Panc1 (cell line): ENCODE measurements around the gene NCOA3. TPM values are rescaled to one million over a fixed set of nuclear protein-coding genes. Genes with fewer than 3 reads are reported as not detected.

Experiments
- ATAC-seq: fragments of 200-7000 bp; cut with Tn5 transposase; 2 replicates; pipeline ENCODE4 v1.9.1; 2020; ENCODE audit warnings: mild to moderate bottlenecking, moderate library complexity
- BruUV-seq: library from RNA; stranded (reverse); fragments of 400-500 nt; replicated peaks from 2 replicates; lab custom pipeline; 2021; lab: Mats Ljungman, UMichigan
- CTCF ChIA-PET: fragments of 300-600 bp; sonication (Branson Sonifier 250); formaldehyde crosslinking; loops from one replicate; lab custom pipeline; 2022; ENCODE audit warnings: antibody characterized with exemption; lab: Charles Lee
- POLR2A ChIA-PET: fragments of 300-600 bp; sonication (Branson Sonifier 250); formaldehyde crosslinking; loops from one replicate; lab custom pipeline; 2022; ENCODE audit warnings: antibody characterized with exemption; lab: Charles Lee
- DNase-seq: peaks from one replicate; pipeline ENCODE4 v3.0.0-alpha.2; 2010; ENCODE audit warnings: low read depth, low spot score
- H3K27ac ChIP-seq: 2 replicates; pipeline ENCODE4 v1.5.1; 2011; ENCODE audit warnings: mild to moderate bottlenecking, low read length, inconsistent platforms
- H3K27me3 ChIP-seq: fragments of 200-500 bp; sonication (Bioruptor generic); 2 replicates; pipeline ENCODE4 v1.6.0; 2014; ENCODE audit warnings: low read length, inconsistent platforms; ENCODE audit not compliant: control insufficient read depth, insufficient read depth
- H3K36me3 ChIP-seq: fragments of 200-500 bp; sonication (Bioruptor generic); 2 replicates; pipeline ENCODE4 v1.5.1; 2014; ENCODE audit warnings: inconsistent platforms, mild to moderate bottlenecking, low read length, moderate library complexity; ENCODE audit not compliant: control insufficient read depth, insufficient read depth
- H3K4me1 ChIP-seq: 2 replicates; pipeline ENCODE4 v1.5.1; 2011; ENCODE audit warnings: inconsistent platforms, mild to moderate bottlenecking, low read length, moderate library complexity; ENCODE audit not compliant: control insufficient read depth, insufficient read depth
- H3K4me3 ChIP-seq, 2 experiments: 2 replicates each; pipeline ENCODE4 v1.5.1; 2011 to 2012; ENCODE audit warnings: low read depth in 2 of 2, low read length in 2 of 2, mild to moderate bottlenecking in 2 of 2, inconsistent platforms in 1 of 2, moderate library complexity in 1 of 2
- H3K9me3 ChIP-seq: fragments of 200-500 bp; sonication (Bioruptor generic); 2 replicates; pipeline ENCODE4 v1.5.1; 2014; ENCODE audit warnings: low read depth, mild to moderate bottlenecking, inconsistent platforms, low read length, moderate library complexity; ENCODE audit not compliant: control insufficient read depth, insufficient read depth
- CTCF ChIP-seq: fragments of 450-650 bp; IDR thresholded peaks from 2 replicates; pipeline ENCODE4 v1.5.1; 2017; ENCODE audit warnings: mild to moderate bottlenecking
- POLR2AphosphoS5 ChIP-seq: IDR thresholded peaks from 2 replicates; pipeline ENCODE4 v1.6.1; 2012; ENCODE audit warnings: mild to moderate bottlenecking, low read depth, low read length, moderate library complexity
- REST ChIP-seq, 2 experiments: IDR thresholded peaks; 2 replicates each; pipeline ENCODE4 v1.6.1; 2011 to 2012; ENCODE audit warnings: low read depth in 2 of 2, control low read depth in 1 of 2, low read length in 1 of 2, mild to moderate bottlenecking in 1 of 2, moderate library complexity in 1 of 2; ENCODE audit not compliant: insufficient read depth in 1 of 2
- SIN3A ChIP-seq: IDR thresholded peaks from 2 replicates; pipeline ENCODE4 v1.6.1; 2012; ENCODE audit warnings: low read depth, mild to moderate bottlenecking, low read length, moderate library complexity, borderline replicate concordance; ENCODE audit not compliant: insufficient read depth
- TCF7L2 ChIP-seq: IDR thresholded peaks from 2 replicates; pipeline ENCODE4 v1.6.1; 2011; ENCODE audit warnings: mild to moderate bottlenecking, low read depth, low read length, inconsistent platforms
- in situ Hi-C: cut with HindIII; loops from 2 replicates; pipeline ENCODE4 v1.10.0; 2016; ENCODE audit warnings: low sequenced_read_pairs, low pct_unique_long_range_greater_than_20kb
- intact Hi-C: fragments of 100-400 bp; cut with micrococcal nuclease; formaldehyde crosslinking; loops from one replicate; pipeline ENCODE4 v1.10.0; 2022; ENCODE audit not compliant: unreplicated experiment
- total RNA-seq: library from RNA; stranded (reverse); gene quantifications from one replicate; pipeline ENCODE4 v1.2.1, GENCODE V29; 2021; ENCODE audit not compliant: unreplicated experiment

NCOA3 gene
- total RNA-seq, 1 experiment from 2014 or later: 47.7 TPM

- in situ Hi-C loops: no loop called here
- no TSS peak for BruUV-seq
- Histone ChIP-seq H3K4me3 (no peak overlapping the region), H3K27me3 (no peaks in the 10 kb centered on the region), H3K9me3 (no peaks in the 10 kb centered on the region), H3K36me3 (no peaks in the 10 kb centered on the region), H3K27ac (no peak overlapping the region), H3K4me1 (no peaks in the 10 kb centered on the region)
- ChIA-PET CTCF (no interaction called here), POLR2A (interaction anchor here (0.6 kb wide), 2 partner anchors 48 to 103 kb away, joined by 3 to 4 read pairs; no protein-coding TSS in a partner anchor)
- TF ChIP-seq TCF7L2 (no peak), REST (IDR thresholded peaks at IDR 0.05; ENCODE audit: insufficient read depth in 1 of 2, low read depth in 2 of 2, low read length in 1 of 2) (no peak), CTCF (no peak), SIN3A (no peak), POLR2AphosphoS5 (no peak)
- no peak for ATAC-seq
- intact Hi-C loops: no loop called here
- no peak for DNase-seq
These were observed 19.0 kb upstream of the NCOA3 start for GRCh38 chr20:47482705-47483104.

GRCh38 chr20:47484303-47484702, 17.4 kb upstream of the NCOA3 start:
- in situ Hi-C loops: no loop called here
- Histone ChIP-seq H3K4me1 (no peaks in the 10 kb centered on the region), H3K27me3 (no peaks in the 10 kb centered on the region), H3K27ac (no peak overlapping the region), H3K36me3 (no peaks in the 10 kb centered on the region), H3K9me3 (no peaks in the 10 kb centered on the region), H3K4me3 (no peak overlapping the region)
- ATAC-seq (no peak), DNase-seq (no peak)
- intact Hi-C loops: no loop called here
- TF ChIP-seq CTCF (no peak), POLR2AphosphoS5 (no peak), TCF7L2 (no peak), SIN3A (no peak), REST (IDR thresholded peaks at IDR 0.05; ENCODE audit: insufficient read depth in 1 of 2, low read depth in 2 of 2, low read length in 1 of 2) (no peak)
- CTCF ChIA-PET: no interaction called here
- no TSS peak for BruUV-seq
- POLR2A ChIA-PET: interaction anchor here (0.5 kb wide), 1 partner anchor 85 kb away, joined by 3 read pairs; no protein-coding TSS in a partner anchor
